Subcutaneous abdominal adipose tissue (tissue), 5 donors: Measurements from ENCODE around the gene APLP1.
"Not testable (repeated sequence)": the region's sequence is repeated elsewhere in the genome, so short reads cannot be mapped to it uniquely, and the experiment has no call there.

ENCODE experiments used
- H3K27ac ChIP-seq: one replicate; pipeline ENCODE4 v1.7.0; 2013; ENCODE audit warnings: low read depth, mild to moderate bottlenecking, inconsistent platforms, low read length, moderate library complexity
- H3K27me3 ChIP-seq, 5 donors: one replicate each; pipeline ENCODE4 v1.7.0; 2013; ENCODE audit warnings: low read length in 5 of 5, inconsistent platforms in 1 of 5; ENCODE audit not compliant: control insufficient read depth in 5 of 5, insufficient read depth in 4 of 5
- H3K36me3 ChIP-seq, 5 donors: one replicate each; pipeline ENCODE4 v1.7.0; 2013; ENCODE audit warnings: low read length in 5 of 5; ENCODE audit not compliant: control insufficient read depth in 5 of 5, insufficient read depth in 5 of 5
- H3K4me1 ChIP-seq, 5 donors: one replicate each; pipeline ENCODE4 v1.7.0; 2013; ENCODE audit warnings: low read length in 5 of 5, mild to moderate bottlenecking in 3 of 5, moderate library complexity in 1 of 5; ENCODE audit not compliant: control insufficient read depth in 5 of 5, insufficient read depth in 5 of 5
- H3K4me3 ChIP-seq, 5 donors: one replicate each; pipeline ENCODE4 v1.7.0; 2013; ENCODE audit warnings: low read length in 5 of 5, low read depth in 1 of 5
- H3K9ac ChIP-seq, 5 donors: one replicate each; pipeline ENCODE4 v1.7.0; 2013; ENCODE audit warnings: low read length in 5 of 5, mild to moderate bottlenecking in 4 of 5, moderate library complexity in 3 of 5
- H3K9me3 ChIP-seq, 5 donors: one replicate each; pipeline ENCODE4 v1.7.0; 2013; ENCODE audit warnings: low read length in 5 of 5; ENCODE audit not compliant: control insufficient read depth in 5 of 5
- donor health status: healthy.
- donor health status: healthy.
- donor health status: healthy.
- donor health status: healthy.
- donor health status: healthy.

APLP1 gene

GRCh38 chr19:35861640-35862160, 6.7 kb upstream of the APLP1 start:
- Histone ChIP-seq H3K4me3 (no peak overlapping the region), H3K36me3 (no peaks in the 10 kb centered on the region), H3K4me1 (peaks cover 0 to 15% (median 11%) of the 10 kb centered on the region in 5 donors), H3K9me3 (no peaks in the 10 kb centered on the region), H3K9ac (no peak overlapping the region), H3K27me3 (peaks cover 16 to 62% (median 51%) of the 10 kb centered on the region in 5 donors), H3K27ac (no peak overlapping the region)

GRCh38 chr19:35862528-35862927, 5.8 kb upstream of the APLP1 start:
- Histone ChIP-seq H3K36me3 (no peaks in the 10 kb centered on the region), H3K27ac (no peak overlapping the region), H3K27me3 (peaks cover 15 to 54% (median 47%) of the 10 kb centered on the region in 5 donors), H3K4me1 (peaks cover 0 to 9% (median 5%) of the 10 kb centered on the region in 5 donors), H3K4me3 (no peak overlapping the region), H3K9me3 (no peaks in the 10 kb centered on the region), H3K9ac (no peak overlapping the region)

- Histone ChIP-seq H3K9me3 (no peaks in the 10 kb centered on the region), H3K4me1 (peaks cover 0 to 10% (median 7%) of the 10 kb centered on the region in 5 donors), H3K27ac (no peak overlapping the region), H3K36me3 (no peaks in the 10 kb centered on the region), H3K27me3 (peaks cover 15 to 51% (median 50%) of the 10 kb centered on the region in 5 donors), H3K4me3 (no peak overlapping the region), H3K9ac (no peak overlapping the region)
These were observed 5.4 kb upstream of the APLP1 start for GRCh38 chr19:35863018-35863417.

- Histone ChIP-seq H3K4me1 (peaks cover 0 to 23% (median 21%) of the 10 kb centered on the region in 5 donors), H3K27me3 (peaks cover 16 to 42% (median 38%) of the 10 kb centered on the region in 5 donors), H3K27ac (no peak overlapping the region), H3K9me3 (no peaks in the 10 kb centered on the region), H3K4me3 (peak overlapping the region in 4 of 5 donors; percentile 24 to 61 (median 36)), H3K9ac (peak overlapping the region in 1 of 5 donors; percentile 6), H3K36me3 (no peaks in the 10 kb centered on the region)
These were observed 501 bp downstream of the APLP1 start for GRCh38 chr19:35868823-35869326.

- Histone ChIP-seq H3K36me3 (no peaks in the 10 kb centered on the region), H3K4me3 (peak overlapping the region in 3 of 5 donors; percentile 17 to 61 (median 20)), H3K27me3 (peaks cover 15 to 42% (median 38%) of the 10 kb centered on the region in 5 donors), H3K9ac (no peak overlapping the region), H3K27ac (no peak overlapping the region), H3K9me3 (no peaks in the 10 kb centered on the region), H3K4me1 (peaks cover 0 to 23% (median 21%) of the 10 kb centered on the region in 5 donors)
These were observed 1.2 kb downstream of the APLP1 start for GRCh38 chr19:35869327-35870123.

GRCh38 chr19:35870124-35870736, 1.9 kb downstream of the APLP1 start:
- H3K27ac ChIP-seq, H3K36me3 ChIP-seq, H3K9ac ChIP-seq, H3K9me3 ChIP-seq: not testable (repeated sequence)
- peaks cover 0 to 23% (median 21%) of the 10 kb centered on the region in 5 donors for H3K4me1 ChIP-seq
- peaks cover 12 to 42% (median 38%) of the 10 kb centered on the region in 5 donors for H3K27me3 ChIP-seq
- H3K4me3 ChIP-seq: peak overlapping the region in 1 of 5 donors; percentile 48

GRCh38 chr19:35870798-35871197, 2.4 kb downstream of the APLP1 start:
- H3K4me1 ChIP-seq: peaks cover 0 to 23% (median 21%) of the 10 kb centered on the region in 5 donors
- H3K9me3 ChIP-seq: no peaks in the 10 kb centered on the region
- H3K4me3 ChIP-seq: no peak overlapping the region
- no peak overlapping the region for H3K9ac ChIP-seq
- H3K27me3 ChIP-seq: peaks cover 8 to 36% (median 33%) of the 10 kb centered on the region in 5 donors
- H3K27ac ChIP-seq: no peak overlapping the region
- H3K36me3 ChIP-seq: no peaks in the 10 kb centered on the region

GRCh38 chr19:35871611-35872010, 3.2 kb downstream of the APLP1 start:
- peaks cover 0 to 23% (median 21%) of the 10 kb centered on the region in 5 donors for H3K4me1 ChIP-seq
- no peak overlapping the region for H3K27ac ChIP-seq
- H3K4me3 ChIP-seq: no peak overlapping the region
- no peak overlapping the region for H3K9ac ChIP-seq
- peaks cover 3 to 33% (median 30%) of the 10 kb centered on the region in 5 donors for H3K27me3 ChIP-seq
- no peaks in the 10 kb centered on the region for H3K9me3 ChIP-seq
- no peaks in the 10 kb centered on the region for H3K36me3 ChIP-seq

- Histone ChIP-seq H3K27ac (no peak overlapping the region), H3K36me3 (no peaks in the 10 kb centered on the region), H3K9me3 (no peaks in the 10 kb centered on the region)
These were observed 3.8 kb downstream of the APLP1 start for GRCh38 chr19:35872180-35872579.

More at GRCh38 chr19:35872180-35872579, 3.8 kb downstream of the APLP1 start:
- no peak overlapping the region for H3K4me3 ChIP-seq
- H3K27me3 ChIP-seq: peaks cover 3 to 31% (median 30%) of the 10 kb centered on the region in 5 donors
- H3K9ac ChIP-seq: no peak overlapping the region
- peaks cover 0 to 23% (median 21%) of the 10 kb centered on the region in 5 donors for H3K4me1 ChIP-seq
